KOPT-K1 (cell line): ENCODE results near the gene PRLH.

Experiments used
- H3K27ac ChIP-seq: fragments of 200-600 bp; sonication (generic); 2 replicates; pipeline ENCODE4 v1.5.1; 2016; ENCODE audit warnings: antibody characterized with exemption, mild to moderate bottlenecking, low read depth, low read length; ENCODE audit not compliant: poor library complexity, severe bottlenecking
- H3K36me3 ChIP-seq: fragments of 200-600 bp; sonication (generic); 2 replicates; pipeline ENCODE4 v1.5.1; 2017; ENCODE audit warnings: antibody characterized with exemption, mild to moderate bottlenecking, low read length, moderate library complexity; ENCODE audit not compliant: insufficient read depth
- H3K9me3 ChIP-seq: fragments of 200-600 bp; sonication (generic); 2 replicates; pipeline ENCODE4 v1.5.1; 2017; ENCODE audit warnings: antibody characterized with exemption, low read length, mild to moderate bottlenecking; ENCODE audit not compliant: insufficient read depth, poor library complexity, severe bottlenecking

Gene PRLH

DNA sequence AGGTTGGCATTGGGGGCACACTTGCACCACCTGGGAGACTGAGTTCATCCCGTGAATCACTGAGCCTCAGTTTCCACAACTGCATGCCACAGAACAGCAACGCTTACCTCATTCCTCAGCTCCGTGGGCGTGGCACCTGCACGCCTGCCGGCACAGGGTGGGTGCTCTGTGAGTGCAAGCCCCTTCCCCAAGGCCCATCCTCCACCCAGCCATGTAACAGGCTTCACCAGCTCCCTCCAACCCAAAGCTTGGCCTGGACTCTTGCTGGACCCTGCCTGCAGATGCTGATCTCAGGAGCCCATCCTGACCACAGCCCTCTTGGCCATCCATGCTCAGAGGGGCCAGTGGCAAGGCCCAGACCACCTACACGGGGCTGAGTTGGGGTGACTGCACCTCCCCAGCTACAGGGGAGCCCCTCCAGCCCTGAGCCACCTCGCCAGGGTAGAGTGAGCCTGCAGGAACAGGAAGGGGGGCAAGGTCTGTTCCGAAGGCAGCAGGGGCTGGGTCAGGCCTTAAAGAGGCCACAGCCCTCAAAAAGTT is 1.8 kb downstream of the PRLH start:
- H3K36me3 ChIP-seq: no peaks in the 10 kb centered on the region
- no peak overlapping the region for H3K27ac ChIP-seq
- no peaks in the 10 kb centered on the region for H3K9me3 ChIP-seq

DNA sequence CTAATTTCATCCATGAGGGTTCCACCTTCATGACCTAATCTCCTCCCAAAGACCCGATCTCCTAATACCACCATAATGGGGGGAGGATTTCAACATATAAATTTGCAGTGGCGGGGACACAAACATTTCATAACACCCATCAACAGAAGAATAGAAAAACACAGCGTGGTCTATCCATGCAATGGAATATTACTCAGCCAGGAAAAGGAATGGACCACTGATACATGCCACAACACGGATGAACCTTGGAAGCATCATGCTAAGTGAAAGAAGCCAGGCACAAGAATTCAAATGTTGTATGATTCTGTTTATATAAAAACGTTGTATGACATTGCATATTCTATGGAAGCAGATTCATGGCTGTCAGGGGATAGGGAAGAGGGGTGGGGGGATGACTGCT is 2.7 kb downstream of the PRLH start:
- H3K27ac ChIP-seq: no peak overlapping the region
- no peaks in the 10 kb centered on the region for H3K9me3 ChIP-seq
- H3K36me3 ChIP-seq: no peaks in the 10 kb centered on the region

DNA sequence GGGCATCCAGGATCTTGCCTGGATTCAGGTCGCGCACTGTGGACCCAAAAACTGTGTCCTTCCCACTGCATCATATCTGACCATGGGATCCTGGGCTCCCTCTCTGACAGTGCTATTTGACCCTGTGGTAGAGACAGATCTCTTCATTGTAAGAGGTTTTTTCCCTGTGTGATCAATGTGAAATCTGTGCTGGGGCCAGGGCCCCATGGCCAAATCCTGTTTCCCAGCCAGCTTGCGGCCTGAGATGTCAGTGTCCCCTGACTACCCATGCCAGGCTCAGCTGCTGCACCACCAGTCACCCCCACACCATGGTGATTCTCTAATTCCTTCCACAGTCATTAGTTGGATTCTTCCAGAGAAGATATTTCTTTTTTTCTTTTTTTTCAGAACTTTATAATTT is 3.5 kb downstream of the PRLH start:
- Histone ChIP-seq H3K36me3 (no peaks in the 10 kb centered on the region), H3K27ac (no peak overlapping the region), H3K9me3 (no peaks in the 10 kb centered on the region)

DNA sequence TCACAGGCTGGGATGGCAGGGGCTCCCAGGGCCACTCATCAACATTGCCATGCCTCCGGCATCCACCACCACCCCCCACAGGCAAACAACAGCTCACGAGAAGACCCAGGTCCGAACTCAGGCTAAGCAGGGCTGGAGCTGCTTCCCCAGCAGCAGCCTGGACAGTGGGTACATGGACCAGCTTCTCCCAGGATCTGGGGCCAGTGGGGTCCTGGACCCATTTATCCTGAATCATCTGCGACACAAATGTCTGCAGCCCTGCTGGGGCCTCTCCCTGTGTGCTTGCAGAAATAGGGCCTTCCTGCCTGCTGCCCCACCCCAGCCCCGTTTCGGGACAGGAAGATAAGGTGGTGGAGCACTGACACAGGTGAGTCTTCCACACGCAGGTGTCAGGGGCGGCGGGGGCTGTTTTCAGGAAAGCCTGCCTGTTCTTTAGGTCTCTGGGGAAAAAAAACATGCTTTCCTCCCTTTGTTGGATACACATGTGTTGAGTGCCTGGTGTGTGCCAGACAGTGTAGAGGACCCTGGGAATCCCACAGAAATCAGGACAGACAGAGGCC is 4.5 kb downstream of the PRLH start:
- H3K36me3 ChIP-seq: no peaks in the 10 kb centered on the region
- H3K27ac ChIP-seq: no peak overlapping the region
- H3K9me3 ChIP-seq: no peaks in the 10 kb centered on the region

GRCh38 chr2:237571551-237571950 is 5.2 kb downstream of the PRLH start:
- H3K27ac ChIP-seq: no peak overlapping the region
- H3K36me3 ChIP-seq: no peaks in the 10 kb centered on the region
- no peaks in the 10 kb centered on the region for H3K9me3 ChIP-seq

- no peak overlapping the region for H3K27ac ChIP-seq
- no peaks in the 10 kb centered on the region for H3K9me3 ChIP-seq
- no peaks in the 10 kb centered on the region for H3K36me3 ChIP-seq
These were observed 5.8 kb downstream of the PRLH start for GRCh38 chr2:237572021-237572741.

DNA sequence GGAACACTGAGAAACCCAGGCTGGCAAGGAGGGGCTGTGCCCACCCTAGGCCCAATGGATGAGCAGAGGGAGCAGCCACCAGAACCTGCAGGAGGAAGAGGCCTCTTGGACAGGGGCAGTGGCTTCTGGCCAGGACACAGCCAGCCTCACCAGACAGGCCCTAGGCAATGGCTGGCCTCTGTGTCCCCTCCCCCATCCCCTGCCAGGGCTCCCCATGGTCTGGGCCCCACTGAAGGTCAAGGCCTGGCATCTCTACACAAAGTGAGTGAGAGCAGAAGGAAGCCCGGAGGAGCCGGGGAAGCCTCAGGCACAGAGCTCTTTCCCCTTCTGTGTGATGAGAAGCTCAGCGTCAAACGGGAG is 6.3 kb downstream of the PRLH start:
- Histone ChIP-seq H3K9me3 (no peaks in the 10 kb centered on the region), H3K36me3 (no peaks in the 10 kb centered on the region), H3K27ac (no peak overlapping the region)

GRCh38 chr2:237573721-237574415 is 7.5 kb downstream of the PRLH start:
- no peaks in the 10 kb centered on the region for H3K9me3 ChIP-seq
- no peak overlapping the region for H3K27ac ChIP-seq
- H3K36me3 ChIP-seq: no peaks in the 10 kb centered on the region

GRCh38 chr2:237574467-237574866 is 8.1 kb downstream of the PRLH start:
- Histone ChIP-seq H3K27ac (no peak overlapping the region), H3K36me3 (no peaks in the 10 kb centered on the region), H3K9me3 (no peaks in the 10 kb centered on the region)

GRCh38 chr2:237574894-237575868 is 8.8 kb downstream of the PRLH start:
- no peak overlapping the region for H3K27ac ChIP-seq
- H3K36me3 ChIP-seq: no peaks in the 10 kb centered on the region
- no peaks in the 10 kb centered on the region for H3K9me3 ChIP-seq

- Histone ChIP-seq H3K27ac (no peak overlapping the region), H3K36me3 (no peaks in the 10 kb centered on the region), H3K9me3 (no peaks in the 10 kb centered on the region)
These were observed 9.8 kb downstream of the PRLH start for GRCh38 chr2:237575869-237576862.

GRCh38 chr2:237576974-237577373 is 10.6 kb downstream of the PRLH start:
- H3K36me3 ChIP-seq: no peaks in the 10 kb centered on the region
- H3K27ac ChIP-seq: no peak overlapping the region
- no peaks in the 10 kb centered on the region for H3K9me3 ChIP-seq

- Histone ChIP-seq H3K27ac (no peak overlapping the region), H3K36me3 (no peaks in the 10 kb centered on the region), H3K9me3 (no peaks in the 10 kb centered on the region)
These were observed 11.1 kb downstream of the PRLH start for GRCh38 chr2:237577458-237577857.
